WTC11 (cell line): ENCODE data around the gene MGAT5B.

Experiments used
- CREM ChIP-seq: sonication (generic); formaldehyde crosslinking; IDR thresholded peaks from 2 replicates; pipeline ENCODE4 v1.8.1; 2022; ENCODE audit warnings: mild to moderate bottlenecking, missing genetic modification reagents, moderate library complexity
- CTCF ChIP-seq: fragments of 200-600 bp; IDR thresholded peaks from 2 replicates; pipeline ENCODE4 v1.8.0; 2022; ENCODE audit warnings: antibody characterized with exemption
- E2F4 ChIP-seq: sonication (generic); formaldehyde crosslinking; IDR thresholded peaks from 2 replicates; pipeline ENCODE4 v1.8.1; 2022; ENCODE audit warnings: low read depth, mild to moderate bottlenecking, moderate library complexity, missing genetic modification reagents, borderline replicate concordance
- FOXJ3 ChIP-seq: sonication (generic); formaldehyde crosslinking; IDR thresholded peaks from 2 replicates; pipeline ENCODE4 v1.9.0; 2021; ENCODE audit warnings: missing genetic modification reagents, mild to moderate bottlenecking, borderline replicate concordance
- GABPB1 ChIP-seq: sonication (generic); formaldehyde crosslinking; IDR thresholded peaks from 2 replicates; pipeline ENCODE4 v1.8.1; 2023; ENCODE audit warnings: mild to moderate bottlenecking, missing genetic modification reagents
- JUN ChIP-seq: sonication (generic); formaldehyde crosslinking; IDR thresholded peaks from 2 replicates; pipeline ENCODE4 v1.8.0; 2023; ENCODE audit warnings: mild to moderate bottlenecking, missing genetic modification reagents
- MXD4 ChIP-seq: fragments of 250-450 bp; sonication (Bioruptor Pico); IDR thresholded peaks from 2 replicates; pipeline ENCODE4 v1.8.0; 2021; ENCODE audit warnings: mild to moderate bottlenecking, moderate library complexity, borderline replicate concordance
- TCF7 ChIP-seq: sonication (generic); formaldehyde crosslinking; IDR thresholded peaks from 2 replicates; pipeline ENCODE4 v1.8.0; 2022; ENCODE audit warnings: mild to moderate bottlenecking, low read depth, missing genetic modification reagents, moderate library complexity
- TEAD1 ChIP-seq: sonication (generic); formaldehyde crosslinking; IDR thresholded peaks from 2 replicates; pipeline ENCODE4 v1.8.0; 2022; ENCODE audit warnings: mild to moderate bottlenecking, missing genetic modification reagents
- TEAD4 ChIP-seq: sonication (generic); formaldehyde crosslinking; IDR thresholded peaks from 2 replicates; pipeline ENCODE4 v1.8.0; 2022; ENCODE audit warnings: mild to moderate bottlenecking, missing genetic modification reagents
- USF1 ChIP-seq: sonication (generic); formaldehyde crosslinking; IDR thresholded peaks from 2 replicates; pipeline ENCODE4 v1.8.0; 2022; ENCODE audit warnings: mild to moderate bottlenecking, missing genetic modification reagents
- USF2 ChIP-seq: sonication (generic); formaldehyde crosslinking; IDR thresholded peaks from 2 replicates; pipeline ENCODE4 v1.8.1; 2023; ENCODE audit warnings: mild to moderate bottlenecking, missing genetic modification reagents, moderate library complexity
- ZNF396 ChIP-seq: fragments of 250-450 bp; sonication (Bioruptor Pico); IDR thresholded peaks from 2 replicates; pipeline ENCODE4 v1.8.0; 2021; ENCODE audit warnings: mild to moderate bottlenecking, moderate library complexity, borderline replicate concordance

- TF ChIP-seq CREM (CRISPR knock-in tag) (no peak), CTCF (no peak), USF2 (CRISPR knock-in tag) (no peak), JUN (CRISPR knock-in tag) (no peak), GABPB1 (no peak), MXD4 (CRISPR knock-in tag) (no peak), ZNF396 (CRISPR knock-in tag) (no peak), USF1 (no peak), TCF7 (no peak), TEAD1 (CRISPR knock-in tag) (no peak), TEAD4 (CRISPR knock-in tag) (no peak), FOXJ3 (CRISPR knock-in tag) (no peak), E2F4 (no peak)
Observed at GRCh38 chr17:76820561-76820960, 47.6 kb upstream of the MGAT5B start.
